ENCODE results near the gene ANXA5.

- TF ChIP-seq TAF1 (IDR thresholded peaks at IDR 0.05; ENCODE audit: borderline replicate concordance, insufficient read depth, low read length): no peak
- TF ChIP-seq POLR2AphosphoS5 (IDR thresholded peaks at IDR 0.05; ENCODE audit: low read depth, low read length): no peak
- no peak for TF ChIP-seq SIN3A (IDR thresholded peaks at IDR 0.05; ENCODE audit: borderline replicate concordance, insufficient read depth, low read length)
Measured at GRCh38 chr4:121656269-121656641, 40.5 kb downstream of the ANXA5 start.
